T-helper 2 cell (primary cell): ENCODE results near the gene ZNF333.

Experiments
- DNase-seq, 5 experiments: peaks; one replicate each; pipeline versions ENCODE4 v3.0.0 to v3.0.0-alpha.2; 2012 to 2022
- total RNA-seq, 2 donors: gene quantifications; one replicate each; lab custom pipeline; 2026; lab: John Stamatoyannopoulos, UW

The ZNF333 gene
- total RNA-seq: 20.9 to 32.6 reads per million in 2 donors

DNA sequence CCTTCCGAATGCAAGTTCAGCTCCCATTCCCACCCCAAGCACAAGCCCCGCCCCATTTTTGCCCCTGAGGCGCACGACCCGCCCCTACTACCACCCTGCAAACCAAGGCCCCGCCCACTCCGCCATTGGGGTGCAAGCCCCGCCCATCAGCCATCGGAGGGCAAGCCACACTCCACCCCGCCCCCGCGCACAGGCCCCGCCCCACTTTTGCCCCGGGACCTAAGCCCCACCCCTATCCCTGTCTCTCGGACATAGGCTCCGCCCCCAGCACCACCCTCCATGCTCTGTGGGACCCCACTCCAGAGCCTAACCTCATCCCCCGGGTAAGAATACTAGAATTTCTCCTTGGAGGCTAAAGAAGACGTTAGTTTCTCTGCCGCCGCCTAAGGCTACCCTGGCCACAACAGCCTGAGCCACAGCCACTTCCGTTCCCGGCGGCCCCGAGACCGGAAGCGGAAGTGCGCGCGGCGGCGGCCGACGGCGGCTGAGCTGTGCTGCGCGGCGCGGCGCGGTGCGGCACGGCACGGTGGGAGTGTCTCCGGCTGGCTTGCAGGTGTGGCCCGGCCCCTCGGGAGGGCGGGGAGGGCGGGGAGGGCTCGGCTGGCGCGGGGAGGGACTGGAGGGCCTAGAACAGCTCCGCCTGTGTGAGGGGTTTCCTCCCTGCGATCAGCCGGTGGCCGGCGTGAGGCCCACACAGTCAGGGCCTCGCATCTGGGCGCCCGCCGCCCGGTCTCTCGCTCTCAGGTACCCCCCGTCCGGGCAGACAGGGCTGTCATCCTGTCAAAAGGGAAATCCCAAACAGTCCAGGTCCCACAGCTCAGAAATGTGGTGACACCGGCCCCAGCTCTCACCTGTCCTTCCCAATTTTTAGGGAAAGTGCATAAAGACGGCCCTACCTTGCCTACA lies at the start of gene ZNF333:
ZNF333 (plus strand) TSS at position 451 of the 906 bp plus-strand sequence. CDS start 3,444 bp downstream, outside the sequence.
- DNase-seq: peak; percentile 92 to 99 (median 97)

DNA sequence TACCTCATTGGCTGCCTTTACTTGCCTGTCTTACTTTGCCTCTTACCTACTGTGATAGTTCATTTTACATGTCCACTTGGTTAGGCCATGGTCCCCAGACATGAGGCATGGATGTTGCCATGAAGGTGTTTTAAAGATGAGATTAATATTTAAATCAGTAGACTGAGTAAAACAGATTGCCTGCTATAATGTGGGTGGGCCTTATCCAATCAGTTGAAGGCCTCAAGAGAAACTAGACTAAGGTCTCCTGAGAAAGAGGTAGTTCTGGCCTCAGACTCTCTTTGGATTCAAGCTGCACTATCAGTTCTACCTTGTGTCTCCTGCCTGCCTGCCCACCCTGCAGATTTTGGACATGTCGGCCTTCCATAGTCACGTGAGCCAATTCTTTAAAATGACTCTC lies 41.3 kb upstream of the ZNF333 start:
- no peak for DNase-seq

GRCh38 chr19:14649020-14649419 lies 40.8 kb upstream of the ZNF333 start:
- DNase-seq: no peak

- DNase-seq: no peak
Observed at GRCh38 chr19:14650161-14650560, 39.7 kb upstream of the ZNF333 start.

GRCh38 chr19:14654786-14655560 lies 34.9 kb upstream of the ZNF333 start:
- no peak for DNase-seq

DNA sequence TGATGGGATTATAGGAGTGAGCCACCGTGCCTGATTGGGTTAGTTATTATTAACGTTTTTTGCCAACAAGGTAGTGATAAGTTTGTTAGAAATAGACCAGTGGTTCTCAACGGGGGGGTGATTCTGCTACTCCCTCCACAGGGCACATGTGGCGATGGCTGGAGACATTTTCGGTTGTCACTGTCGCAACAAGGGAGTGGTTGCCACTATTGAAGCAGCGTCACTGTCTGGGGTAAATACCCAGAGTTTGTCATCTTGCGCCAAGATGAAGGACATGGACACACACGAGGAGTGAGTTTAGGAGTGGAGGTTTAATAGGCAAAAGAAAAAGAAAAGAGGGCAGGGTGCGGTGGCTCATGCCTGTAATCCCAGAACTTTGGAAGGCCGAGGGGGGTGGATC lies 34.1 kb upstream of the ZNF333 start:
- no peak for DNase-seq

DNA sequence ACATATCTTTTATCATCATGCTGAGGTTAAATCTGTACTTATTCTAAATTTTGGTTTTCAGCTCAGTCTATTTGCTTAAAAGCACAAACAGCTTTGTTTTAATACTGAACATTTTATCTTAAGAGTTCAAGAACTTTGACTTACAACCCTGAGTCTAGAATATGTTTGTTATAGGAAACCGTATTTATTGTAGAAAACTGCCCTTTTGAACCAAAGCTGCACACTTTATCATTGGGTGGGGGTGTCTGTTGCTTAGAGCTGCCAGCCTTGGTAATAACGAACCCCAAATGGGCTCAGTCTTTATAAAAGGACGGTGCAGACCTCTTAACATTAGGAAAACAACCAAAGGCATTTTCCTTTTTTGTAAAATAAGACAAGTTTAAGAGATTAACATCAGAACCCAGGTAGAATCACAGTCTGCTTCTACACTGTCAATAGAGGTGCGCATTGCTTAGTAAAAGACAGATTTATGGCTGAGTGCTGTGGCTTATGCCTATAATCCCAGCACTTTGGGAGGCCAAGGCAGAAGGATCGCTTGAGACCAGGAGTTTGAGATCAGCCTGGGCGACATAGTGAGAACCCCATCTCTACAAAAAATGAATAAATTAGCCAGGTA lies 29.9 kb upstream of the ZNF333 start:
- DNase-seq: no peak

GRCh38 chr19:14661372-14661924 lies 28.4 kb upstream of the ZNF333 start:
- no peak for DNase-seq

DNA sequence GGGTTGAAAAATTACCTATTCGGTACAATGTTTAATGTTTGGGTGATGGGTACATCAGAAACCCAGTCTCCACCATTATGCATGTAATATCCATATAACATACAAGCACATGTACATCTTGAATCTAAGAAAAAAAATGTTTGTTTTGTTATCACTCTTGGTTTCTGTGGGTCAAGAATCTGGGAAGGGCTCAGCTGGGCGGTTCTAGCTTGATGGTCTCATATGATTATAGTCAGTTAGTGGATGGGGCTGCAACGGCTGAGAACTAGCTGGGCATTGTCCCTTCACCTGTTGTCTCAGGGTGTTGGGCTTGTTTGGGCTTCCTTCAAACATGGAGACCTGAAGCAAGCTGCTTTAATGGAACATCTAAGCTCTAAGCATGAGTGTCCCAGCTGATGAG lies 19.9 kb upstream of the ZNF333 start:
- no peak for DNase-seq

GRCh38 chr19:14670408-14670807 lies 19.4 kb upstream of the ZNF333 start:
- DNase-seq: no peak

DNA sequence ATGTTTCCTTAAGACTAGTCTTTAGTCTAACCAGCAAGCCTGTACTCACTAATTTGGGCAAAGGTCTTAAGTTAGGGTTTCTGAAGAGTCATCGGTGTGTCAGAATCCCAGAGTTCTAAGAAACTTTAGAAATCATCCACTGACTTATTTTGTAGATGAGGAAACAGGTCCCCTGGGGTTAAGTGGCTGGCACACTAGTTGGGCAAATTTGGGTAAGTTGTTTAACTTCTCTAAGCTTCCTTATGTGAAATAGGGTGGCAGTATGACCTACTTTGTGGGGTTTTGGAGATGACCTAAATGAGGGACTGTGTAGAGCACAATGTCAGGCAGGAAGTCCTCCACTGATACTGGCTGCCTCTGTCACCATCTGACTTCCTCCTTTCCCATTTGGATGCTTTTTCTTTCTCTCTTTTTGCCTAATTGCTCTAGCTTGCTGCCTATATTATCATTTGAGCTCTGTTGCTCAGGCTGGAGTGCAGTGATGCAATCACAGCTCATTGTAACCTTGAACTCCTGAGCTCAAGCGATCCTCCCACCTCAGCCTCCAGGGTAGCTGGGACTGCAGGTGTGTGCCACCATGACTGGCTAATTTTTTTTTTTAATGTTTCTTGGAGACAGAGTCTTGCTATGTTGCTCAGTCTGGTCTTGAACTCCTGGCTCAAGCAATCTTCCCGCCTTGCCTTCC lies 17.5 kb upstream of the ZNF333 start:
- DNase-seq: peak in 1 of 5 experiments; percentile 73

- no peak for DNase-seq
Observed at GRCh38 chr19:14673088-14673487, 16.8 kb upstream of the ZNF333 start.

DNA sequence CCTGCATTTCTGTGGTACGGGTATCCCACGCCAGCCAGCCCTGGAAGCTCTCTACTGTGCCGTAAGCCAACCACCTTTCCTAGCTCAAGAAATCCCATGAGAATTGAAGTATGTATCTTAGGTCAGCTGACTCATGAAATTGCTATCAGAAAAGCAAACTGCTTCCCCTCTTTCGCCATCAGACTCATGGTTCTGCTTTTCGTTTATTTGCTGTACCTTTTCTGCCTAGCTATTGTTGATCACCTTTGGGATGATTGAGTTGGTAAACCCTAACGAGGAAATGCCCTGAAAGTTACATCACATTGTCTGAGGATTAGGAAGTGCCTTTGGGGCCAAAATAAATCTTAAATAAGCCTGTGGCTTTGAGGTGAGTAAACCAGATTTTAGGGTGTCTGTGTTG lies 15.1 kb upstream of the ZNF333 start, which contains the start of gene ADGRE3:
ADGRE3 (minus strand) TSS at position 81 of the 400 bp plus-strand sequence; CDS start at position 7, 74 bp downstream.
- peak in 1 of 5 experiments; percentile 30 for DNase-seq

DNA sequence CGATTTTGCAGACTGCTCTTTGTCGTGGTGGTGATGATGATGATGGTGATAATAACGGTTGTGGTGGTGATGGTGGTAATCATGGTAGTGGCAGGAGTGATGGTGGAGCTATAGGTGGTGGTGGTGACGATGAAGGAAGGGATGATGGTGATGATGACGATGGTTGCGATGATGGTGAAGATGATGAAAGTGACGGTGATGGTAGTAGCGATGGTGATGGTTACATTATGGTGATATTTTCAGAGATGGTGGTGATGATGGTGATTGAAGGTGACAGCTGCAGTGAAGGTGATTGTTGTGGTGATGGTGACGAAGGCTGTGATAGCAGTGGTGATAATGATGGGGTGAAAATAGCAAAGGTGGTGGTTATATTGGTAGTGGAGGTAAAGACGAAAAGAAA lies 13.1 kb upstream of the ZNF333 start:
- peak in 2 of 5 experiments; percentile 53 to 75 for DNase-seq

- DNase-seq: peak in 2 of 5 experiments; percentile 47 to 84
Observed at GRCh38 chr19:14677464-14677863, 12.4 kb upstream of the ZNF333 start.

DNA sequence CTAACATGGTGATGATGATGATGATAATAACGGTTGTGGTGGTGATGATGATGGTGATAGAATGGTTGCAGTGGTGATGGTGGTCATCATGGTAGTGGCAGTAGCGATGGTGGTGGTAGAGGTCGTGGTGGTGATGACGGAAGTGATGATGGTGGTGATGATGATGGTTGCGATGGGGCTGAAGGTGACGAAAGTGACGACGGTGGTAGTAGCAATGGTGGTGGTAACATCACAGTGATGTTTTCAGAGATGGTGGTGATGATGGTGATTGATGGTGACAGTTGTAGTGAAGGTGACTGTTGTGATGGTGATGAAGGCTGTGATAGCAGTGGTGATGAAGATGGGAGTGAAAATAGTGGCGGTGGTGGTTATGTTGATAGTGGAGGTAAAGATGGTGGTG lies 11.6 kb upstream of the ZNF333 start:
- peak in 1 of 5 experiments; percentile 26 for DNase-seq

DNA sequence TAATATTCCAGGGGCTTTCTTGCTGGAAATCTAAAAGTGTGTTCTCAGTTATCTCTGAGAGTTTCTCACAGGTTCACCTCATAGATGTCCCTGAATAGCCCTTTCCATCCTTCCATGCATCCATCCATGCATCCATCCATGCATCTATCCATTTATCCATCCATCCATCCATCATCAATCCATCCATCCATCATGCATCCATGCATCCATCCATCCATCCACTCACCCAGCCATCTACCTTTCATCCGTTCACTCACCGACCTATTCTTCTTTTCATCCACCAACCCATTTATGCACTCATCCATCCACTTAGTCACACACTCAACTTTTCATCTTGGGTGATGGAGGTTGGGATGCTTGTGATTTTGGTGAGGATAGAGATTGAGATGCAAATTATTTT lies 7.8 kb upstream of the ZNF333 start:
- no peak for DNase-seq

- DNase-seq: peak in 1 of 5 experiments; percentile 59
Observed at GRCh38 chr19:14683439-14683838, 6.4 kb upstream of the ZNF333 start.

GRCh38 chr19:14686411-14686810 lies 3.4 kb upstream of the ZNF333 start:
- peak in 3 of 5 experiments; percentile 5 to 40 (median 25) for DNase-seq

DNA sequence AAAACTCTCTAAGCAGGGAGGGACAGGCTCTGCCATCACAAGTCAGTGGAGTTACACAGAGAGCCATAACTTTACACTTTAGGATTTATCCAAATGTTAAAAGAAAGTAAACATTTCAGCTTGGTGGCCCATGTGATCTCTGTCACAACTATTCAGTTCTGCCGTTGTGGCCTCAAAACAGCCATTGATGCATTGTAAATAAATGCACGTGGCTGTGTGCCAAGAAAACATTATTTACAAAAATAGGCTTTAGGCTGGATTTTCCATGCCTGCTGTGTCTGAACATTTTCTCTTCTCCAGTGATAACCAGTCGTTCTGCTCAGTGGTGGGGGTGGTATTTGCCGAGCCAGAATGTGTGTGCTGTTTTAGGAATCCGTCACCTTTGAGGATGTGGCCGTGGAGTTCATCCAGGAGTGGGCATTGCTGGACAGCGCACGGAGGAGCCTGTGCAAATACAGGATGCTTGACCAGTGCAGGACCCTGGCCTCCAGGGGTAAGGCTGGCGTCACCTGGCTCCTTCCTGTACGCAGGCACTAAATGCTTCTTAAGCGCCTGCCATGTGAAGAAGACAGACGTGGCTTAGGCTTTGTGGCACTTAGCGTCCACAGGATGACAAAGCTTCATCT lies 4.9 kb downstream of the ZNF333 start:
- DNase-seq: no peak

GRCh38 chr19:14695471-14695870 lies 5.6 kb downstream of the ZNF333 start:
- no peak for DNase-seq
